ENCODE results near the gene ARPC3.
"Not testable (repeated sequence)": the region's sequence is repeated elsewhere in the genome, so short reads cannot be mapped to it uniquely, and the experiment has no call there.

ARPC3 gene

GRCh38 chr12:110431957-110432587, 18.1 kb downstream of the ARPC3 start:
- H2AFZ ChIP-seq = peak overlapping the region; percentile 78
- H3K4me1 ChIP-seq = no peaks in the 10 kb centered on the region
- no peaks in the 10 kb centered on the region for H3K79me2 ChIP-seq
- peak overlapping the region; percentile 58 for H3K4me2 ChIP-seq (ENCODE audit: low read length)
- no peak overlapping the region for H3K9ac ChIP-seq
- H3K27ac ChIP-seq = no peak overlapping the region
- H3K9me3 ChIP-seq (ENCODE audit: control insufficient read depth, low read length) = no peaks in the 10 kb centered on the region
- H3K36me3 ChIP-seq (ENCODE audit: control insufficient read depth, insufficient read depth, low read length) = no peaks in the 10 kb centered on the region
- no peaks in the 10 kb centered on the region for H3K27me3 ChIP-seq (ENCODE audit: control insufficient read depth, insufficient read depth, low read length)
- no peak overlapping the region for H3K4me3 ChIP-seq (ENCODE audit: low read depth, low read length)
- TF ChIP-seq CTCF (IDR thresholded peaks at IDR 0.05) = no peak

- not testable (repeated sequence) for H3K9ac ChIP-seq; H3K27me3 ChIP-seq (ENCODE audit: control insufficient read depth, insufficient read depth, low read length); H2AFZ ChIP-seq; H3K4me2 ChIP-seq (ENCODE audit: low read length); H3K79me2 ChIP-seq; H3K4me3 ChIP-seq (ENCODE audit: low read depth, low read length); H3K9me3 ChIP-seq (ENCODE audit: control insufficient read depth, low read length); H3K27ac ChIP-seq; H3K4me1 ChIP-seq; H3K36me3 ChIP-seq (ENCODE audit: control insufficient read depth, insufficient read depth, low read length)
These were observed 20.5 kb downstream of the ARPC3 start for GRCh38 chr12:110429676-110430075.

- Histone ChIP-seq H3K4me1 (no peaks in the 10 kb centered on the region), H3K27me3 (ENCODE audit: control insufficient read depth, insufficient read depth, low read length) (no peaks in the 10 kb centered on the region), H3K9me3 (ENCODE audit: control insufficient read depth, low read length) (no peaks in the 10 kb centered on the region), H3K4me2 (ENCODE audit: low read length) (no peak overlapping the region), H3K4me3 (ENCODE audit: low read depth, low read length) (no peak overlapping the region), H3K79me2 (no peaks in the 10 kb centered on the region), H3K27ac (no peak overlapping the region), H3K9ac (no peak overlapping the region), H3K36me3 (ENCODE audit: control insufficient read depth, insufficient read depth, low read length) (no peaks in the 10 kb centered on the region), H2AFZ (no peak overlapping the region)
- TF ChIP-seq CTCF (IDR thresholded peaks at IDR 0.05) = no peak
These were observed 23.7 kb downstream of the ARPC3 start for GRCh38 chr12:110426406-110426805.

GRCh38 chr12:110424237-110424636, 25.9 kb downstream of the ARPC3 start:
- Histone ChIP-seq H3K79me2 (no peaks in the 10 kb centered on the region), H3K4me1 (no peaks in the 10 kb centered on the region)
- no peak for TF ChIP-seq CTCF (IDR thresholded peaks at IDR 0.05)

GRCh38 chr12:110421701-110422100, 28.4 kb downstream of the ARPC3 start:
- no peak overlapping the region for H3K27ac ChIP-seq
- no peak overlapping the region for H3K4me3 ChIP-seq (ENCODE audit: low read depth, low read length)
- no peak for TF ChIP-seq CTCF (IDR thresholded peaks at IDR 0.05)

More at GRCh38 chr12:110424237-110424636, 25.9 kb downstream of the ARPC3 start:
- Histone ChIP-seq H2AFZ (no peak overlapping the region), H3K27ac (no peak overlapping the region), H3K4me2 (ENCODE audit: low read length) (no peak overlapping the region), H3K9ac (no peak overlapping the region), H3K27me3 (ENCODE audit: control insufficient read depth, insufficient read depth, low read length) (no peaks in the 10 kb centered on the region), H3K36me3 (ENCODE audit: control insufficient read depth, insufficient read depth, low read length) (no peaks in the 10 kb centered on the region), H3K4me3 (ENCODE audit: low read depth, low read length) (no peak overlapping the region), H3K9me3 (ENCODE audit: control insufficient read depth, low read length) (no peaks in the 10 kb centered on the region)

More at GRCh38 chr12:110421701-110422100, 28.4 kb downstream of the ARPC3 start:
- no peaks in the 10 kb centered on the region for H3K79me2 ChIP-seq
- no peaks in the 10 kb centered on the region for H3K9me3 ChIP-seq (ENCODE audit: control insufficient read depth, low read length)
- H3K36me3 ChIP-seq (ENCODE audit: control insufficient read depth, insufficient read depth, low read length) = no peaks in the 10 kb centered on the region
- no peak overlapping the region for H2AFZ ChIP-seq
- no peak overlapping the region for H3K9ac ChIP-seq
- no peak overlapping the region for H3K4me2 ChIP-seq (ENCODE audit: low read length)
- no peaks in the 10 kb centered on the region for H3K4me1 ChIP-seq
- no peaks in the 10 kb centered on the region for H3K27me3 ChIP-seq (ENCODE audit: control insufficient read depth, insufficient read depth, low read length)

All from parathyroid adenoma (tissue), 2 donors.